GM12872 (cell line): ENCODE measurements around the gene LAMA2.

Source experiments
- CTCF ChIP-seq: IDR thresholded peaks from 3 replicates; pipeline ENCODE4 v1.5.1; 2011; ENCODE audit warnings: low read depth, mild to moderate bottlenecking, low read length, moderate library complexity; ENCODE audit not compliant: insufficient read depth

Gene LAMA2

GRCh38 chr6:128882991-128883611 lies at the start of gene LAMA2:
Gene LAMA2, plus strand, starts transcription at chr6:128883138. Its CDS starts 108 bp downstream, at chr6:128883246.
- no peak for TF ChIP-seq CTCF

- no peak for TF ChIP-seq CTCF
Observed at GRCh38 chr6:128836761-128837160, 46.2 kb upstream of the LAMA2 start.

- no peak for TF ChIP-seq CTCF
Observed at GRCh38 chr6:128841518-128841917, 41.4 kb upstream of the LAMA2 start.

GRCh38 chr6:128844598-128844997 lies 38.3 kb upstream of the LAMA2 start:
- no peak for TF ChIP-seq CTCF

- no peak for TF ChIP-seq CTCF
Observed at GRCh38 chr6:128847431-128848210, 35.3 kb upstream of the LAMA2 start.

- no peak for TF ChIP-seq CTCF
Observed at GRCh38 chr6:128848212-128848935, 34.6 kb upstream of the LAMA2 start.

- no peak for TF ChIP-seq CTCF
Observed at GRCh38 chr6:128855581-128856085, 27.3 kb upstream of the LAMA2 start.
